ENCODE data around the gene CHRNA3.

CHRNA3 gene

GRCh38 chr15:78603467-78603866 is 17.3 kb downstream of the CHRNA3 start:
- H3K27me3 ChIP-seq (replicated peaks; ENCODE audit: insufficient read depth, low read length) = no peaks in the 10 kb centered on the region
- no peaks in the 10 kb centered on the region for H3K9me3 ChIP-seq (replicated peaks; ENCODE audit: insufficient read depth, low read length)
- H3K36me3 ChIP-seq (replicated peaks; ENCODE audit: insufficient read depth, low read length) = no peaks in the 10 kb centered on the region
- H3K9ac ChIP-seq (ENCODE audit: low read length) = no peak overlapping the region
- H3K4me1 ChIP-seq (ENCODE audit: low read length) = no peaks in the 10 kb centered on the region
- TF ChIP-seq EZH2 (optimal IDR thresholded peaks at IDR 0.05; ENCODE audit: low read depth, low read length) = no peak
- no peak for TF ChIP-seq CTCF (IDR thresholded peaks at IDR 0.05; ENCODE audit: low read length)
- TF ChIP-seq EZH2phosphoT487 (IDR thresholded peaks at IDR 0.05; ENCODE audit: low read length) = no peak
- DNase-seq = no peak
- no peak overlapping the region for H3K27ac ChIP-seq (ENCODE audit: low read length)
- H3K9me2 ChIP-seq (replicated peaks; ENCODE audit: insufficient read depth, low read length) = no peaks in the 10 kb centered on the region
- no peak overlapping the region for H3K4me2 ChIP-seq (ENCODE audit: low read depth, low read length)
- H4K20me1 ChIP-seq (ENCODE audit: insufficient read depth, low read length) = no peaks in the 10 kb centered on the region
- no peaks in the 10 kb centered on the region for H3F3A ChIP-seq (ENCODE audit: insufficient read depth, low read length)
- H3K4me3 ChIP-seq (ENCODE audit: low read length) = no peak overlapping the region
- H3K79me2 ChIP-seq (ENCODE audit: low read length) = no peaks in the 10 kb centered on the region
- no peak overlapping the region for H2AFZ ChIP-seq (ENCODE audit: low read length)

GRCh38 chr15:78599189-78599588 is 21.6 kb downstream of the CHRNA3 start:
- Histone ChIP-seq H3K27ac (ENCODE audit: low read length) (no peak overlapping the region), H2AFZ (ENCODE audit: low read length) (no peak overlapping the region), H3K9me2 (replicated peaks; ENCODE audit: insufficient read depth, low read length) (no peaks in the 10 kb centered on the region), H3K4me2 (ENCODE audit: low read depth, low read length) (no peak overlapping the region), H3F3A (ENCODE audit: insufficient read depth, low read length) (no peaks in the 10 kb centered on the region), H3K36me3 (replicated peaks; ENCODE audit: insufficient read depth, low read length) (no peaks in the 10 kb centered on the region), H3K4me1 (ENCODE audit: low read length) (no peaks in the 10 kb centered on the region), H3K9ac (ENCODE audit: low read length) (no peak overlapping the region), H3K4me3 (ENCODE audit: low read length) (no peak overlapping the region), H3K27me3 (replicated peaks; ENCODE audit: insufficient read depth, low read length) (no peaks in the 10 kb centered on the region), H3K79me2 (ENCODE audit: low read length) (no peaks in the 10 kb centered on the region), H3K9me3 (replicated peaks; ENCODE audit: insufficient read depth, low read length) (no peaks in the 10 kb centered on the region; the same call in 1 of the 2 replicates), H4K20me1 (ENCODE audit: insufficient read depth, low read length) (no peaks in the 10 kb centered on the region)
- DNase-seq = no peak
- TF ChIP-seq EZH2phosphoT487 (IDR thresholded peaks at IDR 0.05; ENCODE audit: low read length) (no peak), EZH2 (optimal IDR thresholded peaks at IDR 0.05; ENCODE audit: low read depth, low read length) (no peak), CTCF (IDR thresholded peaks at IDR 0.05; ENCODE audit: low read length) (no peak)

GRCh38 chr15:78598348-78598747 is 22.4 kb downstream of the CHRNA3 start:
- DNase-seq = no peak

More at GRCh38 chr15:78598348-78598747, 22.4 kb downstream of the CHRNA3 start:
- no peaks in the 10 kb centered on the region for H3K4me1 ChIP-seq (ENCODE audit: low read length)
- H3K4me3 ChIP-seq (ENCODE audit: low read length) = no peak overlapping the region
- H3K9ac ChIP-seq (ENCODE audit: low read length) = no peak overlapping the region
- TF ChIP-seq CTCF (IDR thresholded peaks at IDR 0.05; ENCODE audit: low read length) (no peak), EZH2phosphoT487 (IDR thresholded peaks at IDR 0.05; ENCODE audit: low read length) (no peak), EZH2 (optimal IDR thresholded peaks at IDR 0.05; ENCODE audit: low read depth, low read length) (no peak)
- H3K27ac ChIP-seq (ENCODE audit: low read length) = no peak overlapping the region
- H4K20me1 ChIP-seq (ENCODE audit: insufficient read depth, low read length) = no peaks in the 10 kb centered on the region
- H3K9me3 ChIP-seq (replicated peaks; ENCODE audit: insufficient read depth, low read length) = no peaks in the 10 kb centered on the region; the same call in 1 of the 2 replicates
- no peaks in the 10 kb centered on the region for H3K36me3 ChIP-seq (replicated peaks; ENCODE audit: insufficient read depth, low read length)
- H3F3A ChIP-seq (ENCODE audit: insufficient read depth, low read length) = no peaks in the 10 kb centered on the region
- no peak overlapping the region for H3K4me2 ChIP-seq (ENCODE audit: low read depth, low read length)
- H3K27me3 ChIP-seq (replicated peaks; ENCODE audit: insufficient read depth, low read length) = no peaks in the 10 kb centered on the region
- no peaks in the 10 kb centered on the region for H3K9me2 ChIP-seq (replicated peaks; ENCODE audit: insufficient read depth, low read length)
- no peaks in the 10 kb centered on the region for H3K79me2 ChIP-seq (ENCODE audit: low read length)
- H2AFZ ChIP-seq (ENCODE audit: low read length) = no peak overlapping the region
